PFSK-1 (cell line): Measurements from ENCODE around the gene SUSD2.

Source experiments
- FOXP2 ChIP-seq: optimal IDR thresholded peaks from 2 replicates; pipeline ENCODE3; 2011; ENCODE audit warnings: borderline replicate concordance, control low read depth, inconsistent platforms; ENCODE audit not compliant: insufficient read depth; ENCODE audit errors: extremely low read length, extremely low read depth
- POLR2AphosphoS5 ChIP-seq: IDR thresholded peaks from 2 replicates; pipeline ENCODE4 v1.6.1; 2012; ENCODE audit warnings: low read depth, mild to moderate bottlenecking, control low read depth, low read length, moderate library complexity
- REST ChIP-seq, 2 experiments: IDR thresholded peaks; 2 replicates each; pipeline versions ENCODE4 v1.6.1 to v1.8.0; 2011 to 2012; ENCODE audit warnings: low read depth in 2 of 2, low read length in 2 of 2, control low read depth in 1 of 2, inconsistent platforms in 1 of 2, mild to moderate bottlenecking in 1 of 2, moderate library complexity in 1 of 2; ENCODE audit not compliant: insufficient read depth in 1 of 2
- SIN3A ChIP-seq: IDR thresholded peaks from 2 replicates; pipeline ENCODE4 v1.6.1; 2012; ENCODE audit warnings: mild to moderate bottlenecking, low read length, moderate library complexity, borderline replicate concordance; ENCODE audit not compliant: insufficient read depth
- TAF1 ChIP-seq: IDR thresholded peaks from 2 replicates; pipeline ENCODE4 v1.6.1; 2012; ENCODE audit warnings: low read length, control low read depth, borderline replicate concordance; ENCODE audit not compliant: insufficient read depth

SUSD2 gene

GRCh38 chr22:24175160-24175808, 6.0 kb upstream of the SUSD2 start:
- TF ChIP-seq FOXP2 (peak; percentile 85), REST (IDR thresholded peaks at IDR 0.05; ENCODE audit: insufficient read depth in 1 of 2, low read depth in 2 of 2, low read length in 2 of 2) (no peak), TAF1 (no peak), SIN3A (peak; percentile 20; the same call in 1 of the 2 replicates), POLR2AphosphoS5 (no peak)

GRCh38 chr22:24176040-24176439, 5.2 kb upstream of the SUSD2 start:
- TF ChIP-seq SIN3A (no peak), FOXP2 (no peak), POLR2AphosphoS5 (no peak), REST (IDR thresholded peaks at IDR 0.05; ENCODE audit: insufficient read depth in 1 of 2, low read depth in 2 of 2, low read length in 2 of 2) (no peak), TAF1 (no peak)

GRCh38 chr22:24176630-24177029, 4.7 kb upstream of the SUSD2 start:
- TF ChIP-seq REST (IDR thresholded peaks at IDR 0.05; ENCODE audit: insufficient read depth in 1 of 2, low read depth in 2 of 2, low read length in 2 of 2) (no peak), TAF1 (no peak), POLR2AphosphoS5 (no peak), SIN3A (no peak), FOXP2 (no peak)

- no peak for TF ChIP-seq TAF1
- no peak for TF ChIP-seq POLR2AphosphoS5
- no peak for TF ChIP-seq REST (IDR thresholded peaks at IDR 0.05; ENCODE audit: insufficient read depth in 1 of 2, low read depth in 2 of 2, low read length in 2 of 2)
- TF ChIP-seq FOXP2: no peak
- no peak for TF ChIP-seq SIN3A
These were observed 4.2 kb upstream of the SUSD2 start for GRCh38 chr22:24177045-24177444.

GRCh38 chr22:24177456-24177855, 3.8 kb upstream of the SUSD2 start:
- TF ChIP-seq SIN3A (no peak), TAF1 (no peak), POLR2AphosphoS5 (no peak), FOXP2 (no peak), REST (IDR thresholded peaks at IDR 0.05; ENCODE audit: insufficient read depth in 1 of 2, low read depth in 2 of 2, low read length in 2 of 2) (no peak)
